Hepatocyte (in vitro differentiated cells): Measurements from ENCODE around the gene SPAM1.

Experiments used
- CTCF ChIP-seq: fragments of 200-600 bp; sonication (generic); IDR thresholded peaks from 2 replicates; pipeline ENCODE4 v1.5.1; 2016; ENCODE audit warnings: antibody characterized with exemption, mild to moderate bottlenecking; ENCODE audit not compliant: poor library complexity
- EZH2 ChIP-seq: fragments of 200-600 bp; sonication (generic); IDR thresholded peaks from 2 replicates; pipeline ENCODE4 v1.6.1; 2016; ENCODE audit warnings: antibody characterized with exemption, mild to moderate bottlenecking, borderline replicate concordance
- EZH2phosphoT487 ChIP-seq: fragments of 200-600 bp; sonication (generic); IDR thresholded peaks from one replicate; pipeline ENCODE4 v1.6.1; 2018; ENCODE audit warnings: antibody characterized with exemption, mild to moderate bottlenecking, low read depth, moderate library complexity; ENCODE audit not compliant: unreplicated experiment, severe bottlenecking

GRCh38 chr7:123977081-123977480 lies 52.0 kb downstream of the SPAM1 start:
- no peak for TF ChIP-seq EZH2
- TF ChIP-seq CTCF = no peak
- TF ChIP-seq EZH2phosphoT487 = no peak
